Skeletal muscle satellite cell (primary cell): ENCODE results near the gene ITGB5. TPM values are rescaled to one million over a fixed set of nuclear protein-coding genes. Genes with fewer than 3 reads are reported as not detected.

Experiments
- H3K27me3 ChIP-seq: 2 replicates; pipeline ENCODE4 v1.7.0; 2013; ENCODE audit warnings: low read length; ENCODE audit not compliant: control insufficient read depth, insufficient read depth
- H3K36me3 ChIP-seq: 2 replicates; pipeline ENCODE4 v1.7.0; 2013; ENCODE audit warnings: mild to moderate bottlenecking, control low read depth, low read length; ENCODE audit not compliant: insufficient read depth
- H3K4me1 ChIP-seq: 2 replicates; pipeline ENCODE4 v1.7.0; 2013; ENCODE audit warnings: low read length; ENCODE audit not compliant: control insufficient read depth, insufficient read depth
- H3K4me2 ChIP-seq: 2 replicates; pipeline ENCODE4 v1.7.0; 2013; ENCODE audit warnings: mild to moderate bottlenecking, low read length
- H3K4me3 ChIP-seq: 2 replicates; pipeline ENCODE4 v1.7.0; 2013; ENCODE audit warnings: low read length
- H3K9ac ChIP-seq: 2 replicates; pipeline ENCODE4 v1.7.0; 2013; ENCODE audit warnings: mild to moderate bottlenecking, low read depth, low read length, moderate library complexity
- H3K9me3 ChIP-seq: replicated peaks from 2 replicates; pipeline ENCODE4 v1.7.0; 2013; ENCODE audit warnings: mild to moderate bottlenecking, control low read depth, low read length
- small RNA-seq: library from RNA; depleted of rRNA; stranded (forward); fragments of <200 nt; gene quantifications from one replicate; pipeline ENCODE3, GENCODE V24; 2012

The ITGB5 gene

DNA sequence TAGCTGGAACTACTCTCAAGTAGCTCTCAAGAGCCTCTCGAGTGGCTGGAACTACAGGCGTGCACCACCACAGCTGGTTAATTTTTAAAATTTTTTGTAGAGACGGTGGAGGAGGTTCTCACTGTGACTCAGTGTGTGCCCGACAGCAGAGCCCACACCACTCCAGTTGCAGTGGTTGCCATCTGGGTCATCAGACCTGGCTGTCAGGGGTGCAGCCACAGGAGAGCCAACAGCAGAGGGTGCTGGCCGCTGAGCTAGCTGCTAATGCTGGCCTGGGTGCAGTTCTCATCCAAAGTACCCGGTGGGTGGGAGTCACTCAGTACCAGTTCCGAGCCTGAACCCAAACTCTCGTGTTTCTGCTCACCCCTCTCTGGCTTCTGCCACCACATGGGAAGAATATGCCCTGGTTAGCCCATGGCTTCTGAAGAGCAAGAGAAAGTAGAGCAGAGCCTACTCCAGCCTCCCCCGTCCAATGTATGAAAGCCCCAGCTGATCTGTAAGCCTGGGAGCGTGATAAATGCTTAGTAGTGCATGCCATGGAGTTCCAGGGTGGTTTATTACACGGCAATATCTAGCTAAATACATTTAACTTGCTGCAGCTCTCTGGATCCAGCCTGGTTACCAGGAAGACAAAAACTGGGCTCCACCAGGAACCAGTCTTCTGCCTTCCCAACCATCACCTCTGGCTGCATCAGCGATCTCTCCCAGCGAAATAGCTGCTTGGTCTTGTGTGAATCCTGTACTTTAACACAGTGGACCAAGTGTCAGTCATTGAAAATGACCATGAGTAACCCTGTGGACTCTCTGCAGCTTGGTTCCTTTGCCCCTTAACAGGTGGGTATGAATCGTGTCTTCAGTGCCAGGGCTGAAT is 139.8 kb downstream of the ITGB5 start:
- H3K36me3 ChIP-seq = peaks cover 25% of the 10 kb centered on the region
- no peaks in the 10 kb centered on the region for H3K4me1 ChIP-seq
- no peaks in the 10 kb centered on the region for H3K9me3 ChIP-seq
- no peaks in the 10 kb centered on the region for H3K27me3 ChIP-seq
- H3K9ac ChIP-seq = no peak overlapping the region
- no peak overlapping the region for H3K4me3 ChIP-seq
- no peak overlapping the region for H3K4me2 ChIP-seq

DNA sequence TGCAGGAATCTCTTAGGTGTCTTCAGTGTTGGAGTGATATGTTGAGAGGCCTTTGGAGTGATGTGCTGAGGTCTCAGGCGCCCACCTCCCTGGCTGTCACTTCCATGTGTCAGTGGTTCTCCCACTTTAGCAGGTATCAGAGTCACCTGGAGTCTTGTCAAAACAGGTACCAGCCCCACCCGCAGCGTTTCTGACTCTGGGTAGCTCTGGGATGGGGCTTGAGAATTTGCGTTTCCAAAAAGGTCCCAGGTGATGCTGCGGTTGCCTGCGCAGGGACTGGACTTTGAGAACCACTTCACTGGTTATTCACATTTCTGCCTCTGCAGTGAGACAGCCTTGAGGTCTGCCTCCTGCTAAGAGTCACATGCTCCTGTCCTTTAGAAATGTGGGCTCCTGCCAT is 141.4 kb downstream of the ITGB5 start:
- no peak overlapping the region for H3K9ac ChIP-seq
- H3K4me3 ChIP-seq = no peak overlapping the region
- no peak overlapping the region for H3K4me2 ChIP-seq
- no peaks in the 10 kb centered on the region for H3K4me1 ChIP-seq
- H3K36me3 ChIP-seq = peaks cover 25% of the 10 kb centered on the region
- no peaks in the 10 kb centered on the region for H3K27me3 ChIP-seq
- H3K9me3 ChIP-seq = no peaks in the 10 kb centered on the region

DNA sequence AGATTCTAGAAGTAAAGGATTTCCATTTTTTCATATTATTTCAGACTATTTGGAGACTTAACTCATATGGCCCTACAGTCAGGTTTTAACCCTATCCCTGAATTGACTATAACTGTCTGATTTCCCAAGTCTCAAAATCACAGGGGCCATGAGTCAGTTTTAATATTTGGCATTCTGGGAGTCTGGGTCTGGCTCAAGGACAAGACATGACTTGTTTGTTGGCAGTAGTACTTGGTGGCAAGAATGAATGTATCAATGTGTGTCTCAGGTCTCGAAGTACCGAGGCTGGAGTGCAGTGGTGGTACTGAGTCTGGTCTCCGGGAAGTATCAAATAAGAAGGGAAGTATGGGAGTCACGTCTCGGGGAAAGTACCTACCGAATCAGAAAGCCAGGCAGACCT is 146.1 kb downstream of the ITGB5 start:
- Histone ChIP-seq H3K4me1 (no peaks in the 10 kb centered on the region), H3K27me3 (no peaks in the 10 kb centered on the region), H3K9ac (no peak overlapping the region), H3K4me2 (no peak overlapping the region), H3K9me3 (no peaks in the 10 kb centered on the region), H3K36me3 (peaks cover 30% of the 10 kb centered on the region), H3K4me3 (no peak overlapping the region)

DNA sequence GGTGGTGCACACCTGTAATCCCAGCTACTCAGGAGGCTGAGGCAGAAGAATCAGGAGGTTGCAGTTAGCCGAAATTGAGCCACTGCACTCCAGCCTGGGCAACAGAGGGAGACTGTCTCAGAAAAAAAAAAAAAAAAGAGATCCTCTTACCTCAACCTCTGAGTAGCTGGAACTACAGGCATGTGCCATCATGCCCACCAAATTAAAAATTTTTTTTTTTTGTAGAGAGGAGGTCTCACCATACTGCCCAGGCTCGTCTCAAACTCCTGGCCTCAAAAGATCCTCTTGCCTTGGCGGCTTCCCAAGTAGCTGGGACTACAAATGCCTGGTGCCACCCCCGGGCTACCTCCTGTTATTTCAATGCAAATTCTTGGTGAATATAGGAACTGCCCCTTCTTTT is 155.4 kb downstream of the ITGB5 start:
- Histone ChIP-seq H3K36me3 (no peaks in the 10 kb centered on the region), H3K9ac (no peak overlapping the region), H3K27me3 (no peaks in the 10 kb centered on the region), H3K4me2 (peak overlapping the region; percentile 91), H3K4me1 (peaks cover 15% of the 10 kb centered on the region), H3K4me3 (no peak overlapping the region), H3K9me3 (no peaks in the 10 kb centered on the region)

DNA sequence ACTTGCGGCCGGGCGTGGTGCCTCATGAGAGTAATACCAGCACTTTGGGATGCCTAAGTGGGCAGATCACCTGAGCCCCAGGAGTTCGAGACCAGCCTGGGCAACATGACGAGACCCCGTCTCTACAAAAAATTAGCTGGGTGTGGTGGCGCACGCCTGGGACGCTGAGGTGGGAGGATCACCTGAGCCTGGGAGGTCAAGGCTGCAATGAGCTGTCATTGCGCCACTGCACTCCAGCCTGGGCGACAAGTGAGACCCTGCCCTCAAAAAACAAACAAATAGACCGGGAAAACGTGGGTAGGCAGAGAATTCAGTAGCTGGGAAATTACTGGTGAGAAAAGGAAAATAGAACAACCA is 156.2 kb downstream of the ITGB5 start:
- Histone ChIP-seq H3K27me3 (peaks cover 7% of the 10 kb centered on the region), H3K4me3 (peak overlapping the region; percentile 100), H3K9me3 (no peaks in the 10 kb centered on the region), H3K36me3 (no peaks in the 10 kb centered on the region), H3K9ac (peak overlapping the region; percentile 97), H3K4me1 (peaks cover 15% of the 10 kb centered on the region), H3K4me2 (peak overlapping the region; percentile 91)

DNA sequence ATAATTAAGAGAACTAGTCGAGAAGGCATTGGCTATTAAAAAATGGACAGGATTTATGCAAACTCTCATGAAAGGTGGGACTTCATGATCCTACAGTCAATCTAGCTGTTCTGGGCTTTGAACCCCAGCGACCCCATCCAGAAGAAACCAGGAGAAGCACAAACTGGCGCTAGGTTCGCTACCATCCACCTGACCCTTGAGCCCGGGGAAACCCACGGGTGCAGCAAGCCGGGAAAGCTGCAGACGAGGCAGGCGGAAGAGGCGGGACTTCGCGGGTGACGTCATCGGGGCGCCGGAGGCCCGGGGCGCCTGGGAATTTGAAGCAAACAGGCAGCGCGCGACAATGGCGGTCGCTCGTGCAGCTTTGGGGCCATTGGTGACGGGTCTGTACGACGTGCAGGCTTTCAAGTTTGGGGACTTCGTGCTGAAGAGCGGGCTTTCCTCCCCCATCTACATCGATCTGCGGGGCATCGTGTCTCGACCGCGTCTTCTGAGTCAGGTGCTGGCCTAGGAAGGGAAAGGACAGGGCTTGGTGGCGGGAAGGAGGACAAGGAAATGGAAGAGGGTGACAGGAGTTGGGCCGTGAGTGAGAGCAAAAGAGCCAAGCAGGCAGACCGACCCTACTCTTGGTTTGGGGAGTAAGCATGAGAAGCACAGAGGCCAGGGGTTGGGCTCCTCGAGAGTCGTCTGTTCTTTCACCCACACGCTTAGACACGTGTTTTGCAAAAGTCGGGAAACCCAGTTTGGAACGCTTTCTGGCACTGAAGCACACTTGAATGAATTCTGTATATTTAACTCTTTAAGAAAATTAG is 156.8 kb downstream of the ITGB5 start, which contains the start of gene UMPS:
TSS of gene UMPS (plus strand) at position 324 of the 812 bp plus-strand sequence. CDS start at position 344, 20 bp downstream.
- Histone ChIP-seq H3K4me3 (peak within 1 kb of the TSS; percentile 100), H3K9ac (peak within 1 kb of the TSS; percentile 97), H3K9me3 (no peaks in the 10 kb centered on the region), H3K4me2 (peak within 1 kb of the TSS; percentile 91), H3K36me3 (no peaks in the 10 kb centered on the region), H3K4me1 (peaks cover 15% of the 10 kb centered on the region), H3K27me3 (peaks cover 12% of the 10 kb centered on the region)

DNA sequence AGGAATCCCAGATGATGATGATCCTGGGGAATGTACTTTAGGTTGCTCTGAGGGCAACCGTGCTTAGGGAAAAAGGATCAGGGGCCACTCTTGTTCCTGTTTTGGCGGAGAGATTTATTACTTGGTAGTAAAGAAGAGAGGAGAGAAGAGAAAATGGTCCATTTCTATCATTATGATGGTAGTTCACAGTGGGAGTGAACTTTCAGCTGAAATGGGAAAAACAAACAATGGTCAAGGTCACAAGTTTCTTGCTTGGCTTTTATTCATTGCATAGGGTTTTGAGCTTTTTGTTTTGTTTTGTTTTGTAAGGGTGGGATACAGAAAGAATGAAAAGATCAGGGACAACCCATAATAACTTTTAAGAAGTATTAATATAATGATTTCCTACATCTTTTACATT is 164.6 kb downstream of the ITGB5 start:
- Histone ChIP-seq H3K9me3 (no peaks in the 10 kb centered on the region), H3K36me3 (no peaks in the 10 kb centered on the region), H3K4me1 (no peaks in the 10 kb centered on the region), H3K4me3 (no peak overlapping the region), H3K4me2 (no peak overlapping the region), H3K9ac (no peak overlapping the region), H3K27me3 (peaks cover 43% of the 10 kb centered on the region)

DNA sequence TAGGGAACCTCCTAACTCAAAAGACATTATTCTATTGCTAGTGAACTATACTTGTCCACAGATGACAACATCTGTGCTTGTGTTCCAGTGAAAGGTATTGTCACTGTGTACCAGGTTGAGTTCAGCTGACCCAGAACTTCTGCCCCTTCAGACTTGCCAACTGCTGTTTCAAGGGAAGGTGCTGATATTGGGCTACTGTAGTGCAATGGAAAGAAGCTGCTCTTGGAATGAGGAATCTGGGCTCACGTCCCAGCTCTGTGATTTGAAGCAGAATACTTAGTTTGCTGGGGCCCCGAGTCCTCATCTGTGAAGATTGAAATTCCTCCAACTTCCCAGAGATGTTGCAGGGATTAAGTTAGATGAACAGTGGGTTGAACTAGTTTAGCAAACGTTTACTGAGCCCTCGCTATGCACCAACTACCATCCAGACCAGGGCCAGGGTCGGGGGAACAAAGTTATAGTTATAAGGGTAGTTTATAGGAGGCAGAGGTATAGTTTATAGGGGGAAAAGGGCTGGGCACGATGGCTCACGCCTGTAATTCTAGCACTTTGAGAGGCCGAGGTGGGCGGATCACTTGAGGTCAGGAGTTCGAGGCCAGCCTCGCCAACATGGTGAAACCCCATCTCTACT is 172.8 kb downstream of the ITGB5 start:
- Histone ChIP-seq H3K36me3 (no peaks in the 10 kb centered on the region), H3K9me3 (no peaks in the 10 kb centered on the region), H3K9ac (no peak overlapping the region), H3K27me3 (peaks cover 13% of the 10 kb centered on the region), H3K4me2 (no peak overlapping the region), H3K4me1 (no peaks in the 10 kb centered on the region), H3K4me3 (no peak overlapping the region)

Small RNA genes lying within 50 kb of the gene (small RNA-seq; reads per million reads assigned to genes)
- gene MIR544B = not detected
